ENCODE data around the gene OR2B6.

The OR2B6 gene

GRCh38 chr6:27970444-27970843 is 13.4 kb downstream of the OR2B6 start:
- DNase-seq (ENCODE audit: extremely low read depth, low read depth), result no peak
- no peak for TF ChIP-seq CTCF (IDR thresholded peaks at IDR 0.05; ENCODE audit: low read depth, low read length)

- no peak for DNase-seq (ENCODE audit: extremely low read depth, low read depth)
- no peak for TF ChIP-seq CTCF (IDR thresholded peaks at IDR 0.05; ENCODE audit: low read depth, low read length)
Measured at GRCh38 chr6:27972750-27973149, 15.7 kb downstream of the OR2B6 start.

- TF ChIP-seq CTCF (IDR thresholded peaks at IDR 0.05; ENCODE audit: low read depth, low read length), result no peak
- no peak for DNase-seq (ENCODE audit: extremely low read depth, low read depth)
Measured at GRCh38 chr6:27977387-27977786, 20.3 kb downstream of the OR2B6 start.

GRCh38 chr6:27978705-27979104 is 21.7 kb downstream of the OR2B6 start:
- DNase-seq (ENCODE audit: extremely low read depth, low read depth), result no peak
- TF ChIP-seq CTCF (IDR thresholded peaks at IDR 0.05; ENCODE audit: low read depth, low read length), result no peak

GRCh38 chr6:27980111-27980510 is 23.1 kb downstream of the OR2B6 start:
- no peak for DNase-seq (ENCODE audit: extremely low read depth, low read depth)
- TF ChIP-seq CTCF (IDR thresholded peaks at IDR 0.05; ENCODE audit: low read depth, low read length), result no peak

GRCh38 chr6:27986928-27987725 is 30.1 kb downstream of the OR2B6 start:
- no peak for DNase-seq (ENCODE audit: extremely low read depth, low read depth)
- no peak for TF ChIP-seq CTCF (IDR thresholded peaks at IDR 0.05; ENCODE audit: low read depth, low read length)

GRCh38 chr6:27994616-27995015 is 37.6 kb downstream of the OR2B6 start:
- TF ChIP-seq CTCF (IDR thresholded peaks at IDR 0.05; ENCODE audit: low read depth, low read length), result no peak
- DNase-seq (ENCODE audit: extremely low read depth, low read depth), result no peak
